Measurements from ENCODE around the gene GCN1.

GRCh38 chr12:120103371-120103770, 91.1 kb downstream of the GCN1 start:
- TF ChIP-seq MAX (CRISPR knock-in tag; IDR thresholded peaks at IDR 0.05), result no peak
- no peak for TF ChIP-seq ZNF121 (CRISPR knock-in tag; IDR thresholded peaks at IDR 0.05)
- TF ChIP-seq CTCF (IDR thresholded peaks at IDR 0.05), result no peak
- TF ChIP-seq ZSCAN18 (CRISPR knock-in tag; IDR thresholded peaks at IDR 0.05), result no peak
- TF ChIP-seq ZNF138 (CRISPR knock-in tag; conservative IDR thresholded peaks at IDR 0.05), result no peak
- no peak for TF ChIP-seq ZBTB43 (CRISPR knock-in tag; IDR thresholded peaks at IDR 0.05)
- no peak for TF ChIP-seq CDX4 (CRISPR knock-in tag; IDR thresholded peaks at IDR 0.05; ENCODE audit: borderline replicate concordance)
